HG03469 (cell line): ENCODE data around the gene RPL5.
"Not testable (repeated sequence)": the region's sequence is repeated elsewhere in the genome, so short reads cannot be mapped to it uniquely, and the experiment has no call there.

Experiments used
- ATAC-seq: cut with Tn5 transposase; IDR thresholded peaks from one replicate; pipeline ENCODE4 v1.9.1; 2021; ENCODE audit warnings: mild to moderate bottlenecking, moderate library complexity, moderate number of reproducible peaks; ENCODE audit not compliant: unreplicated experiment

The RPL5 gene

DNA sequence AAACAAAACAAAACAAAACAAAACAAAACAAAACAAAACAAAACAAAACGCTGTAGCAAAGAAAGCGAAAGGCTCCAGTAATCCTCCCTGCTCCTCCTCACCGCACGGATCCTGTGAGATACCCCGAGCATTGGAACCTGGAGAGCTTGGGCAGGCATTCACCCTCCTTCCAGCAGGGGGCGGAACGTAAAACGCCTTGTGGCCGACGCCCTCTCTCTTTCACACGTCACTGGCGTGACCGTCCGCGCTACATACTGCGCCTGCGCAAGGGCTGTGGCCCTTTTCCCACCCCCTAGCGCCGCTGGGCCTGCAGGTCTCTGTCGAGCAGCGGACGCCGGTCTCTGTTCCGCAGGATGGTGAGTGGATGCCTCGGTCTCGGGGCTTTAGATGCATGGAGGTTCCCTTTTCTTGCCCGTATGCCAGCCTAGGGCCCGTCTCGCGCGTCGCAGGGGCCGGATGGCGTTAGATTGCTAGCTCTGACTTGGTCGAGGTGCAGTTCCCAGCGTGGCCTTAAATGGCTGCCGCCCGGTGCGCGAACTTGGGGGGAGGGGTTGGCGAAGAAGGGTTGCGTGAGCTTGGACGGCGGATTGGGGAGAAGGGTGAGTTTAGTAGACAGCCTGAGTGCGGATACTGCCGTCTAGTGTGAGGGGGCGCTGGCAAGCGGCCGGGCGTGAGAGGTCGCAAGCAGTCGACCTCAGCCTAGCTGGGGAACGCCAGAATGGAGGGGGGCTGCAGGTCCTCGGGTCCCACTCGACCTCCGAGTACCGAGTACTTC is at the start of gene RPL5:
Gene RPL5, plus strand, starts transcription at position 279 of the 775 bp plus-strand sequence. Its CDS starts 75 bp downstream, at position 354.
- peak; percentile 93 for ATAC-seq

- not testable (repeated sequence) for ATAC-seq
Measured at GRCh38 chr1:92783550-92783949, 48.3 kb upstream of the RPL5 start.

DNA sequence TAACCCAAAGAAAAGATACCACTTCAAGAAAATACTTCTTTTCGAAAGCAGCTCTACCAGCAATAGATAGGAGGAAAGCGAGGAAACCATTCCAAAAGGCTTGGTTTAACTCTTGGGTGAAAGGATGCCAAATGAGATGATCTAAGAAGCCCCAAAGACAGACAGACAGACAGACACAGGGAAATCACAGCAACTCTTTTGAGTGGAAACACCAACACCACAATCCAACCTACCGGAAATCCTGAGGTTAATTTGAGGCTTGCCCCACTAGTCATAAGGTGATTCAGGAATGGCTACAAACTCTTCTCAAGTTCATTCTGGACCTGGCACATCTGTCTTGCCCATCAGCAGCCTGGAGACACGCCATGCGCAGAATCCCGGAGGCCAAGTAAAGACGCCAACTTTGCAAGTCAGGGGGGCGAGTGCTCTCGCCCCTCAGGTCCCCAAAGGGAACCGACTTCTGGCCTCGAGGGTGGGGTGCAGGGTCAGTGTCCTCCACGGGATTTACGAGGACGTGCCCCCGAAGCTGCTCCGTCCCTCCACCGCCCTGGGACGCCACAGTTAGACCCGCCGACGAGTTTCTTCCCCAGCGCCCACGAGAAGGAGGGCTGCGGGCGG is 47.7 kb upstream of the RPL5 start:
- no peak for ATAC-seq

DNA sequence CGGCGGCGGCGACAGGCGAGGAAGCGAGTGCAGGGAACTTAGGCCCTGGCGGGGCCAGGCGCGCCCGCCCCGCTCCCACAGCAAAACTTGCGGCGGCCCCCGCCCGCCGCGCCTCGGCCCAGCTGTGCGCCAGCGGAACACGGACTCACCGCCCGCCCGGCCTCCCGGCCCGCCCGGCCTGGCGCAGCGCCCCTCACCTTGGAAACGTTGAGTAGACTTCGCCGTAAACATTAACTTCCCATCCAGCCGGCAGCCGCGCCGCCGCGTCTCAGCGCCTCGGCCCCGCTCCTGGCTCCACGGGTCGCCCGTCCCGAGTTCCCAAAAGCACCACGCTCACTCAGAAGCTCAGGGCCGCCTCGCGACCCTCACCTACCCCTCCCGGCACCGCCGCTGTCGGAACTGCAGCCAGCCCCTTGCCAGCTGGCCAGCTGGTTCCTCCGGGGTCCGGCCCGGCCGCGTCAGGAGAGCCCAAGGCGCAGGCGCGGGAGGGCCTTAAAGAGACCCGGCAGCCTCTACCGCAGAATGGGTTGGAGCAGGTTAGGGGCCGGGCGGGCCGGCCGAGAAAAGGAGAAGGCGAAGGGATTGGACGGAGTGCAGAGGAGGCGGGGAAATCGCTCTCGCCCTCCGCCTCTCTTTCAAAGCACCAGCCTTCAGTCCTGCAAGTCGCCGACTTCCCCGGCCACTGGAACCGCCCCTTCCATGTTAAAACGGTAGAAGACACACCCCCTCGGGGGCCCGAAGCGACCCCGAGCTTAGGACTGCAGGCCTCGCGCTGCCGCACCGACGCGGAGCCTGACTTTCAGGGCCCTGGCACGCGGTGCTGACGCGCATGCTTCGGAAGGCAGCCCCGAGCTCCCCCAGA is 47.0 kb upstream of the RPL5 start, which contains the start of gene EVI5:
Gene EVI5, minus strand, starts transcription at position 470 of the 862 bp plus-strand sequence. CDS start 48,562 bp downstream, outside the sequence.
- ATAC-seq: peak; percentile 90

- ATAC-seq: no peak
Measured at GRCh38 chr1:92786111-92786901, 45.5 kb upstream of the RPL5 start.

DNA sequence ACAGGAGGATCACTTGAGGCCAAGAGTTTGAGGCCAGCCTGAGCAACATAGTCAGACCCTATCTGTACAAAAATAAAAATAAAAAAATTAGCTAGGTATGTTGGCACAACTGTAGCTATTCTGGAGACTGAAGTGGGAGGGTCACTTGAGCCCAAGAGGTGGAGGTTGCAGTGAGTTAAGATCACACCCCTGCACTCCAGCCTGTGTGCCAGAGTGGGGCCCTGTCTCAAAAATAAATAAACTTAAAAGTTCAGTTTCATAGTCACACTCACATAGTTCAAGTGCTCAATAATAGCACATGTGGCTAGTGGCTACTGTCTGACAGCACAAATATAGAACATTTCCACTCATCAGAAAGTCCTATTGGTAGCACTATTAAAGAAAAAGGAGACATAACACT is 41.8 kb upstream of the RPL5 start:
- ATAC-seq: no peak

- no peak for ATAC-seq
Measured at GRCh38 chr1:92790867-92791266, 41.0 kb upstream of the RPL5 start.

GRCh38 chr1:92791487-92792066 is 40.3 kb upstream of the RPL5 start:
- ATAC-seq: no peak

- ATAC-seq: no peak
Measured at GRCh38 chr1:92792340-92792782, 39.5 kb upstream of the RPL5 start.

DNA sequence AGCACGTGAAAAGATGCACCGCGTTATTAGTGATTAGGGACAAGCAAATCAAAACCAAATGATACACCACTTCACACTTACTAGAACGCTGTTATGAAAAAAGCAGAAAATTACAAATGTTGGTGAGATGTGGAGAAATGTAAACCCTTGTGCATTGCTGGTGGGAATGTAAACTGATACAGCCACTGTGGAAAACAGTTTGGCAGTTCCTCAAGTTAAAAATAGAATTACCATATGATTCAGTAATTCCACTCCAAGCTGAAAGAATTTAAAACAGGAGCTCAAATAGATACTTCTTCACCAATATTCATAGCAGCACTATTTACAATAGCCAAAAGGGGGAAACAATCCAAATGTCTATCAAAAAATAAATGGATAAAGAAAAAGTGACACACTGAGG is 36.7 kb upstream of the RPL5 start:
- ATAC-seq: no peak

- no peak for ATAC-seq
Measured at GRCh38 chr1:92797297-92797696, 34.5 kb upstream of the RPL5 start.

DNA sequence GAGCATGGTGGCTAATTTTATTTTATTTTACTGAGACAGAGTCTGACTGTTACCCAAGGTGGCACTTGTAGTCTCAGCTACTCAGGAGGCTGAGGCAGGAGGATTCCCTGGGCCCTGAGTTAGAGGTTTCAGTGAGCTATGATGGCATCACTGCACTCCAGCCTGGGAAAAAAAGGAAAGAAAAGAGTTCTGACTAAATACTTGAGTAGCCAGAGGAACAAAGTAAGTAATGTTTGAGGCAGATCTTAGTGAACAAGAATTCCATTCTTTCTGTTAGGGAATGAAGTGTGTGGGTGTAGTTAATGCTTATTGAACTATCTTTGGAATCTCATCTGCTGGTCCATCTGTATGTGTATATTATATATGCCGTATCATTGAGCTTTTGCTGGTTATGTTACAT is 33.9 kb upstream of the RPL5 start:
- no peak for ATAC-seq

GRCh38 chr1:92803140-92803887 is 28.5 kb upstream of the RPL5 start:
- no peak for ATAC-seq

- ATAC-seq: peak; percentile 72
Measured at GRCh38 chr1:92804721-92805201, 27.1 kb upstream of the RPL5 start.

DNA sequence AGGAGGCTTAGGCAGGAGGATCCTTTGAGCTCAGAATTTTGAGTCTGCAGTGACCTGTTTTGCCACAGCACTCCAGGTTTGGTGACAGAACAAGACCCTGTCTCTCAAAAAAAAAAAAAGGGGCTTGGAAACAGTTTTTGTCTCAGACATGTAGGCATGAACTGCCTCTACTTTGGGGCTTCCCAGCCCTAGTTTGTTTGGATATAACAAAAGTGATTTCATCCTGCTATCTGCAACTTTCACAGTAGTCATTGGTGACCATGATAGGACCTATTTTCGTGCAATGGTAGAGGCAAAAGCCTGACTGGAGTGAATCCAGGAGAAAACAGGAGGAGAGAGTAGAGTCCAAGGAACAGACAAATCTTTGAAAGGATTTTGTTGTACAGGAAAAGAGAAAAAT is 26.6 kb upstream of the RPL5 start:
- ATAC-seq: no peak

GRCh38 chr1:92808381-92808780 is 23.5 kb upstream of the RPL5 start:
- ATAC-seq: no peak

DNA sequence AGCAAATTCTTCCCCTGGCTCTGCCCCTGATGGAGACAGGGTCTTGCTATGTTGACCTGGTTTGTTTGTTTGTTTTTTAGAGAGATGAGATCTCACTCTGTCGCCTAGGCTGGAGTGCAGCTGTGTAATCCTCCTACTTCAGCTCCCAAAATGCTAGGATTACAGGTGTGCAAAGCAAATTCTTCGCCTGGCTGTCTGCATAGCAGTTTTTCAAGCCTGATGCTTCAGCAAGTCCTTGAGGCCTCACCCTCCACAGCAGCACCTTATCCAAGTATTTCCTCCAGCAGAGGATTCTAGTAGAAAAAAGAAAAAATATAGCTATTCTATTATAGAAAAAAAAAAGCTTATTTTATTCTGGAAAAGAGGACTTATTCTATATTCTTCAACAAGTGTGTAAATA is 15.1 kb upstream of the RPL5 start:
- no peak for ATAC-seq

DNA sequence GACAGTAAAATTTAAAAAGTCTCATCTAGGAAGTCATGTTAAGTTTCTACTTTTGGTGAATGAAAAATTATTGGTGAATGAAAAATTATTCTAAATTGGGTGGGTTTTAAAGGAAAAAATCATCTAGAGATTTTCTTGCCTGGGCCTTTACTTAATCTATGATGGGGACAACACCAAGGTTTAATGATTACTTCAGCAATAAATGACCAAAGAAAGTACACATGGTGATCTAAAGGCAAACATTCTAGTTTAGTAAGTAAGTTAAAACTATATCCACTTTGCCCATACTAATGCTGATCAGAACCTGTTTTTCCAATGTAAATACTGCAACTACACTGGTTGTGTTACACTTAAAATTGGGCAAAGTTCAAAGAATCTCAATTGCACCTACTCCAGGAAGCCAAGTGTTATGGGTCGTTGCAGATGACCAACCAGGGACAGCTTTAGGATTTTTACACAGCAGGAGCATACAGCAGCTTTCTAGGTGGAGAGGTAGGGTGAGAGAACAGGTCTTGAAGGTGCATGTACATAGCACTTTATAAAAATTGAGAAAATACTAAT is 14.6 kb upstream of the RPL5 start:
- no peak for ATAC-seq
